ENCODE measurements around the gene GPC1.

The GPC1 gene

DNA sequence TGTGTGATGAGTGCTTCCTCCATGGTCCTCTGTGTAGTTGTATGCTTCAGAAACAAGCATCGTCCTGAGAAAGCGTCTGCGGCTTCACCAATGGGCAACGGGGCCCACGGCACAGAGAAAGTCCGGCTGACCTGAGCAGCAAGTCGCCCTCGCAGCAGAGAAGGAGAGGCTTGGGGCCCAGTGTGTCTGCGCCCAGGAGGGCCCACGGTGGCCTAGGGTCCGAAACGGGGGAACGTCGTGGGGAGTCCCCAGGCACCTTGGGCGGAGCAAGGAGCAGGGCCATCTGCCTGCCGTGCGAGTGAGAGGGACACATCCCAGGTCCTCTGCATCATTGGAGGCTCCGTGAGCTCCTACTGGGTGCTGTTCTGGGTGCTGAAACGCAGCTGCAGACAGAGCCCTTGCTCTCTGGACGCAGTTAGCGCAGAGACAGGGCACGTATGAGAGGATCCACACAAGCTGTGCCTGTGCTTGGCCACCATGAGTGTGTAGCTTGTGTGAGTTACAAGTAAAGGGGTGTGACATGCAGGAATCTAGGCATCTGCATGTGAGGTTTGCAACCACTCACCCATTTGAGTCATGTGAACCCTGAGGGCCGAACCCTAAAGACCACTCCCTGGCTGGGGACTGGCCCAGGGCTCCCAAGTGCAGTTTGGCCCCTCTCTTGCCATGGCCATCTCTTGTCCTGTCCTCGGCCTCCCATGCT is 10.6 kb downstream of the GPC1 start:
- DNase-seq: no peak

DNA sequence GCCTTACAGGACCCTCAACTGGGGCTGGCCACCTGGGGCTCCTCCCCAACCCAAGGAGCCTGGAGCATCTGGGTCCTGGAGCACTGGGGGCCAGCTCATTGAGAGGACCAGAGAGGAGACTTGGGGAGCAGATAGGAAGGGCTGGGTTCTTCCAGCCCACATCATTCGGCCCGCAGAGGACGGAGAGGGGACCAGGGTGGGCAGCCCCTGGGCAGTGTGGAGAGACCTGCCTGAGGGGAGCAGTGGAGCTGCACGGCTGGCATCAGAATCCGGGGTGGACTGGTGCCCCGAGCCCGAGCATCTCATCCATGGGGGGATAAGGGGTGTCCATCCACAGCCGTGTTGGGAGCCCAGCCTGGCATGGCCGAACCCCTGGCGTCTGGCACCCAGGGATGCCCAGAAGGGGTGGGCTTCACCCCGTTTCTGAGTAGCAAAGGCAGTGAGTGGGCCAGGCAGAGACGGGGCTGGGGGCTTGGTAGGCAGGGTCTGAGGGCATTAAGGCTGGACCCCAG is 11.3 kb downstream of the GPC1 start:
- DNase-seq: no peak

DNA sequence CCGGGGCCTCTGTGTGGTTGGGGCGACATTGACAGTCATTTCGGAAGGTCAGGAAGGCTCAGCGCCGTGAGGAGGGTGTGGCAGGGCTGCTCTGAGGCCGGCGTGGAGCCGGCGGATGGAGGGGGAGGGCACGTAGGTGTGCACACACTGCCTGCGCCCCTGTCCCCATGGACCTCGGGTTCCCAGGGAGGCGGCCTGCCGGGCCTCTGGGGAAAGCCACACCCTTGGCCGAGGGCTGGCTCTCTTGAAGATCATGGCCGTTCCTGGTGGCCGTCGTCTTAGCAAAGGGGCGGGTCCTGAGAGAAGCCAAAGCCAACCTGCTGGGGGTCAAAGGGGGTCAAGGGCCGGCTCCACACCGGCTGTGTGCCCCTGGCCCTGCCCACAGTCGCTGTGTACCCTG is 11.9 kb downstream of the GPC1 start:
- no peak for DNase-seq

DNA sequence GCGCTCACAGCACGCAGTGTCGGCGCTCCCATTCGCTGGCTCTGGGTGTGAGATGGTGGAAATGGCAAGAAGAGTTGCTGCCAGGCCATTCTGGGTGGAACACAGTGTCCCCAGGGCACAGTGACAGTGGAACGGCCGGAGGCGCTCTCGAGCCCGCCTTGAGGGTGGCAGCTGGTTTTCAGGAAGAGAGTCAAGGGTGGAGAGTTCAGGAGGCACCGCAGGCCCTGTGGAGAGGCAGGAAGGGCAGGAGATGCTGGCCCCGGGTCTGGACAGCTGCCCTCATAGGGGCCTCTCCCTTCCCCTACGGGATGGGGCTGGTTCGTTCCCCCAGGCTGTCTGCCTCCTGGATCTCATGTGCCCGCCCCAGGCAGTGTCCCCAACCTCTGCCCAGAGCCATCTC is 12.5 kb downstream of the GPC1 start:
- DNase-seq: no peak

DNA sequence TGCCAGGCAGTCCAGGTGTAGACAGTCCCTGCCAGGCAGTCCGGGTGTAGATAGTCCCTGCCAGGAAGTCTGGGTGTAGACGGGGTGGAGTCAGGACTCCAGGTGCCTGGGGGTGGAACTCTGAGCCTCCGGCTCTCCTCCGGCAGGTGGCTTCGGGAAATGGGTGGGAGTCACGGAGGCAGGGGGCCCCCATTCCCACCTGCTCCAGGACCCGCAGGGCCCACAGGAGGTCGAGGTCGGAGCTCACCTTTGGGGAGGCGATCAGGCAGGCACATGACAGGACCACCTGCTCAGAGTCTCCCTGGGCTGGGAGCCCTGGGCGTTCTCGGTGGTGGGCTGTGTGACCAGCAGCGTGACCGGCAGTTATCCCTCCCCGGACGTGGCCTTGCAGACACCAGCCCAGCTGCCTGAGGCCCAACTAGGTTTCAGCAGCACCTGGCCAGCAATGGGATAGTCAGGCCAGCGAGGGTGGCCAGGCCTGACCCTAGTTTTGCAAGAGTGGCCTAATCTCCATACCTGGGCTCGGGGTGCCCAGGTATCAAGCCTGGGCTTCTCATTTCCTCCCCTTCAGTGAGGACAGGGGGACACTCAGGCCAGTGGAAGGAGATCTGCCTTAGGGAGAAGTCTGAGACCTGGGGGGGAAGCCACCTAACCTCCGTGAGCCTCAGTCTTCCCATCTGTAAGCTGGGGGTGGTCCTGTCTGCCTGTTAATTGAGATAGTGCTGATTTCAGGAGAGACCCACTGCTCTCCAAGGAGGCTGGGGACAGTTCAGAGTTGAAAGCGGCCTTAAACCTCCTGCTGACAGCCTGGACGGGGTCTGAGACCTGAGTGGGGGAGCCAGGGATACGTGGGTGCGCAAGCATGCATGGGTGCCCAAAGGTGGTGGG is 13.2 kb downstream of the GPC1 start:
- no peak for DNase-seq

DNA sequence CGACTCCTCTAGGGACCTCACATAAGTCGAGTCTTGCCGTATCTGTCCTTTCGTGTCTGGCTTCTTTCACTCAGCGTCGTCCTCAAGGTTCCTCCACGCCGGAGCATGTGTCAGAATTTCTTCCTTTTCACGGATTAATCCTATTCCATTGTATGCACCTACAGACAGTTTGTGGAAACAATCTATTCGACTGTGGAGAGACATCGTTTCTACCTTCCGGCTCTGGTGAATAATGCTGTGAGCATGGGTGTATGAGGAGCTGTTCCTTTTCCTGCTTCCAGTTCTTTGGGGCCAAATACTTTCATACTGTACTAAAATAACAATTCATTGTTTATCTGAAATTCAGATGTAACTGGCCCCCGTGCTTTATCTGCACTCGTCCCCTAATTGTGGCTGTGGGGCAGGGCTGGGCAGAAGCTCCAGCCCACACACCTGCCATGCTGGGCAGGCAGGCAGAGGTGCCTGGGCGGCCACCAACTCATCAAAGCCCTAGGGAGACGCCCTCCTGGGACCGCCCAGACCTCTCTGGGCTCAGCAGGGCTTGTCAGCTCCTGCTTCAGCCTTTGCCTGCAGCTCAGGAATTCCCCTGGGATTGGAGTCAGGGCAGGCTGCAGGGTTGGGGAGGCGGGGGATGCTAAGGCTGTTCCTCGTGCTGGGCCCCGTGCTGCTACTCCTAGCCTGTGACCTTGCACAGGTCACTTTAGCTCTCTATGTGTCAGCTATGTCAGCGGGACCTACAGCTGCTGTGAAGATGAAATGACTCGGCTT is 14.5 kb downstream of the GPC1 start:
- DNase-seq: peak; percentile 85 to 97

DNA sequence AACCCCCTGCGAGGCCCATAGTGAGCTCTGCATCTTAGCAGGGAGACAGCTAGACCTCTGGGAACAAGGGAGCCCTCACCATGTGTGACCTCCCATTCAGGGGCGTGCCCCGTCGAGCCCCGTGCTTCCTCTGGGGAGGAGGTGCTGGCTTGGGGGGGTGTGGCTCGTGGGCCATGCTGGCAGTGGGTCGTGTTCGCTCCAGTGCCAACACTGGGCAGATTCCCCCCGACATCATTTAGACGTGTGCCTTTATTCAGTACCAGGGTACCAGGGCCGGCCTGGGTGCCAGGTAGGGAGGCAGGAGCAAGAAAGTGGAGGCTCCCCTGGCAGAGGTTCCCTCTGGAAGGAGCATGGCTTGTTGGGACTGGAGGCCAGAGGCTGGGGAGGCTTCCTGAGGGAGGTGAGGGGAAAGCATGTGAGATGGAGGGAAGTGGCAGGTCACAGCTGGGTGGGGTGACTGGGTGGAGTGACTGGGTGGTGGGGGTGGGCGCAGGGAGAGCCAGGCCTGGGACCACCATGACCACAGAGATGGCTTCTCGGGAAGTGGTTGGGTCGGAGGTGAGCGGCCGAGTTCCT is 15.2 kb downstream of the GPC1 start:
- peak in 1 of 2 experiments; percentile 78 for DNase-seq

DNA sequence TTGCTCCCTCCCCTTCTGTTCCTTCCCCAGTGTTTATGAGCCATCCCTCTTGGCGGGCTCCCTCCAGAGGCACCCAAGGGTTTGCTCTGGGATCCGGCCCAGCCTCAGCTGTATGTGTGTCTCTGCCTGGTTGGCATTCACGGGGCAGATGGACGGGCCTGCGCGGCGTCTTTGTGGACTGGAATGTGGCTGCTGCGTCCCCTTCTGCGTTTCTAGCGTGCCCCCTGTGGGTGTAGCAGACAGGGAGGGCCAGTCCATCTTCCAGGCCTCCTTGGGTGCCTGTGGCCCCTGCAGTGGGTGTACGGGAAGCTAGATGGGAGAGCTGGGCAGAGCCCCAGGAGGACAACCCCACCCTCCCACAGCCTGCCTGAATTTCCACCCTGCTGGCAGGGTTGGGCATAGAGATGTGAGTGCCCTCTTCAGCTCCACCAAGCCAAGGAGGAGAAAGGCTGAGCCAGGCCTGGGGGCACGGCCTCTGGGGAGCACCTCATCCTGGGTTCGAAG is 15.7 kb downstream of the GPC1 start:
- DNase-seq: no peak

DNA sequence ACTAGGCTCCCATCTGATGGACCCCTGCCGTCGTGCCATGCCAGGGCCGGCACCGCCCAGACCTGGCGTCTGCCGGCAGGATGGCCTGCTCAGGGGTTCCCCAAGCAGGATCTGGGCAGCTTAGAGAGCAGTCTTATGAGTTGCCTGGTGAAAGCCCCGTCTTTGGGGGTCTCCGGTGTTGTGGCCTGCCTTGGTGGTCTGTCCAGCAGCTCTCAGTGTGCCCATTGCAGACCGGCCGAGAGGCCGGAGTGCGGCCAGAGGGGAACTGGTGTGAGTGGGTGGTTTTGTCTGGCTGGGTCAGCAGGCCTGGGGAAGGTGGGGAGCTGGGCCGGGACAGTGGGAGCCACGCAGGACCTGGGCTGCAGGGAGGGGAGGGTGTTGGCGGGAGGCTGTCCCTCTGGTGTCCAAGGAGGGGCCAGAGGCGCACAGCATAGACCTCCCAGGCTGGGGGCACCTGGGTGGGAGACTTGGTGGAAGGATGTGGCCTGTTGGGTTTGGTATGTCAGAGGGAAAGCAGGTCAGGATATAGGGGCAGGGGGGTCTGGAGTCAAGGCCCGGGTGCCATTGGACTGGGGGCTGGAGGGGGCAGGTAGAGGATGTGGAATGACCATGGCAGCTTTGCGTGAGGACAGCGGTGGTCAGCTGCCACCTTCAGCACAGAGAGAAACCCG is 16.5 kb downstream of the GPC1 start:
- DNase-seq: no peak

DNA sequence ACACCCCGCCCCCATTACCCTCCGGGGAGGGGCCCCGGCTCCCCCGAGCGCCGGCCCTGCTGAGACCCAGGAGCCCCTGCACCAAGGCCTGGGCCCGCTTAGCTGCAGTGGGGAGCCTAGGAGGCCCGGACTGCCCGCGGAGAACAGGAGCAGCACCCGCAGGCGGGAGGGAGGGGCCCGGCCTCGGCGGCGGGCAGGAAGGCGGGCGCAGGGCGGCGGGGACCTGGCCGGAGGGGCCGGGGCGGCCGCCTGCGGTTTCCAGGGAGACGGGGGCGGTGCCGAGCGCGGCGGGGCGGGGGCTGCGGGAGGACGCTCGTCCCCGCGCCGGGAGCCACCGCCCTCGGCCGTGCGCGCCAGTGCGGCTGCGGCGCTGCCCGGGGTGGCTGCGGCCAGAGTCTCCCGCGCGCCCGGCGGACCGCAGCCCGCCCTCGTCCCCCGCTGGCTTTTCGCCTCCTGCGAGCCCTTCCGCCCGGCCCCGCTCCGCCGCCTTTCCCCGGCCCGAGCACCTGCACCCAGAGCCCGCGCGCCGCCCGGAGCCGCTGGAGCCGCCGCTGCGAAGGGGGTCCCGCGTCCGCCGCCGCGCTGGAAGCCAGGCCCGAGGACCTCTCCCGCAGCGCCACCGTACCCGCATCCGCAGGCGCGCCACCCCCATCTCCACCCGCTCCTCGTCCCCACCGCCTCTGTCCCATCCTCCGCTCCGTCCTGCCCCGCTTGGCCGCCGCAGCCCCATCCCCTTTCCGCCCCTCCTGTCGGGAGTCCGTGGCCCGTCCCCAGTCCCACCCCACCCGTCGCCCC is 17.2 kb downstream of the GPC1 start:
- peak in 1 of 2 experiments; percentile 82 for DNase-seq

DNA sequence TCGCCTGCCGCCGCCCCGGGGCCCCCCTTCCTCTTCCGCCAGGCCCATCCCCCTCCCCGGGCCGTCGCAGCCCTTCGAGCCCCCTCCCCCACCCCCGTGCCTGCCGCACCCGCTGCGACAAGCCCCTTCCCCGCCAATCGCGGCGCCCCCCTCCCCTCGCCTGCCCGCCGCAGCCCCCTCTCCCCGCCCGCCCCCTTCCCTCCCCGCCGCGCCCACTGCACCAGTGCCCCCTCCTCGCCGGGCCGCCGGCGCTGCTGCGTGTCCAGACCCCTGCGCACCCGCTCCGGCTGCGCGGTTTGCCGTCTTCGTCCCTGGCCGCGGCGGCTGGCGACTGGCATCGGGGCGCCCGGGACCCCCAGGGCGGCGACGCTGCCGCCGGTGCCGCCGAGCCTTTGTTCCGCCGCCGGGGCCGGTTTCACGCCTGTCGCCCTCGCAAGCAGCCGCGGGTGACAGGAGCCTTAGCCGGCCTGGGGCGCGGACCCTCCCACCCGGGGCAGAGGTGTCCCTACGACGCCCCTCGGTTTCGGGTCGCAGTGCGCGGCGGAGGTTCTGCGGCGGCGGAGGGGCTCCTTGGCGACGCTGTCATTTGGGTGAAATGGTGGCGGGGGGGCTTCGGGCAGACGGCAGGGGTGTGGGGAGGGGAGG is 18.1 kb downstream of the GPC1 start:
- DNase-seq: no peak

DNA sequence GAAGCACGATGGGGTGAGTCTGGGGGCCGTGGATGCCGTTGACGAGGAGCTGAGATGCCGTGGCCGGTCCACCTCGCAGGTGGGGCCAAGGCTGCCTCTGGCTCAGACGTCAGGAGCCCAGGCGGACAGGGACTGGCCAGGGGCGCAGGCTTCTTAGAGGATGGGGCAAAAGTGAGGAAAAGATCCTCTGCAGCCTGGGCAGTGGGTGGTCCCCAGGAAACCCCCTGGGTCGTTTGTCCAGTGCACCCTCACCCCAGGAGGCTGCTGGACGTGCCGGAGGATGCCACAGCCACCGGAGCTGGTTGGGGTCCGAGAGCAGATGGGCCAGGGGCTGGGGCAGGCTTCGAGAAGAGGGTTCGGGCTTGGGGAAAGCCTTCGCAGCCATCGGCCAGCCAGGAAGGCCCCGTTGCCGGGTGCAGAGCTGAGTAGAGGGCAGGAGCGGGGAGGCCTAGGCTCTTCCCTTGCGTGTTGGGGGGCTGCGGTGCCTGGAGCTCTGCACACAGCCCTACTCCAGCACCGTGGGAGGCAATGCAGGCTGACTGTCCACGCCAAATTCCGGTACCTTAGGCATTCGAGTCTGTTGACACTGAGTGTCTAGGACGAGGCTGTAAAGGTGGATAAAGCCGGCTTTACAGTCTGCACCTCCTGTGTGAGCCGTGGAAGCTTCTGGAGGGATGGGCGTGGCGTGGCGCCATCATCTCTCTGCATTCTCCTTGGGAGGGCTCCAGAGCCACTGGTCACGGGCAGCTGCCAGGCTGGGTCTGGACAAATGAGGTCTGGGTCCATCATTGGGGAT is 18.8 kb downstream of the GPC1 start:
- peak in 1 of 2 experiments; percentile 34 for DNase-seq

DNA sequence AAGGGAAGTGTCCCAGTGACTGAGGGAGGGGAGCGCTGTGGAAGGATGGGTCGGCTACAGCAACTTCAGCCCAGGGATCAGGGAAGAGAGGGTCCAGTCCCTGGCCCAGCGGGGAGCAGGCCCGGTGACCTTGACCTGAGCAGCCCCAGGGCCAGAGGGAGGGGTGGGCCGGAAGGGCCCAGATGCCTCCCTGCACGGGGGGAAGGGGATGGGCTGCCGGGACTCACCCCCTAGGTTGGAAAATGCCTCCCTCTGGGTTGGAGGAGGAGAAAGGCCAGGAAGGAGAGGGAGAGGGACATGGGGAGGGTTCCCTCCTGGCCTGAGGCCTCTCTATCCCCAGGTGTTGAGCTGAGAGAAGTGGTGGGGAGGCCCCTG is 19.8 kb downstream of the GPC1 start:
- no peak for DNase-seq

DNA sequence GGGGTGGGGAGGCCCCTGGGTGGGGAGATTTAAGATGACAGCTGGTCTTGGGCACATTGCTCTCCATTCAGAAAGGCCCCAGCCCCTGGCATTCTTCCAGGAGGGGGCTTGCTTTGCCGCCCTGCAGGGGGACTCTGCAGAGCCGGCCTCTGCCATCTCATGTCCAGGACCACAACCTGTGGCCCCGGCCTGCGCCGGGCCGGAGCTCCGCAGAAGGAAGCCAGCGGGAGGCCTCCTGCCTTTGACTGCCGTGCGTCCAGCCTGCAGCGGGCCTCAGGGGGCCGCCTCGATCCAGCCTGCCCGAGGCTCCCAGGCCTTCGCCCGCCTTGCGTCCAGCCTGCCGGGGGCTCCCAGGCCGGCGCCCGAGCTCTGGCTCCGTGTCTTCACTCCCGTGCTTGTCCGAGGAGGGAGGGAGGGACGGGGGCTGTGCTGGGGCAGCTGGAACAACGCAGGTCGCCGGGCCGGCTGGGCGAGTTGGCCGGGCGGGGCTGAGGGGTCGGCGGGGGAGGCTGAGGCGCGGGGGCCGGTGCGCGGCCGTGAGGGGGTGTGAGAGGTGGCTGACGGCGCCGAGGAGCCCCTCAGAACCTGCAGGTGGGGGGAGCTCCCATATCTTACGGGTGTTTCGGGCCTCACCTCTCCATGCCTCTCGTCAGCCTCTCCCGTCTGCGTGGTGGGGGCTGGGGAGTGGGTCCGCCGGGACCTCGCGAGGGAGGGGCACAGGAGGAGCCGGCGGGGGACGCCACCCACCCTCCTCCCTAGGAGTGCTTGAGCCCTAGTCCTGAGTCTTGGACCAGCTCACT is 20.4 kb downstream of the GPC1 start:
- DNase-seq: no peak

DNA sequence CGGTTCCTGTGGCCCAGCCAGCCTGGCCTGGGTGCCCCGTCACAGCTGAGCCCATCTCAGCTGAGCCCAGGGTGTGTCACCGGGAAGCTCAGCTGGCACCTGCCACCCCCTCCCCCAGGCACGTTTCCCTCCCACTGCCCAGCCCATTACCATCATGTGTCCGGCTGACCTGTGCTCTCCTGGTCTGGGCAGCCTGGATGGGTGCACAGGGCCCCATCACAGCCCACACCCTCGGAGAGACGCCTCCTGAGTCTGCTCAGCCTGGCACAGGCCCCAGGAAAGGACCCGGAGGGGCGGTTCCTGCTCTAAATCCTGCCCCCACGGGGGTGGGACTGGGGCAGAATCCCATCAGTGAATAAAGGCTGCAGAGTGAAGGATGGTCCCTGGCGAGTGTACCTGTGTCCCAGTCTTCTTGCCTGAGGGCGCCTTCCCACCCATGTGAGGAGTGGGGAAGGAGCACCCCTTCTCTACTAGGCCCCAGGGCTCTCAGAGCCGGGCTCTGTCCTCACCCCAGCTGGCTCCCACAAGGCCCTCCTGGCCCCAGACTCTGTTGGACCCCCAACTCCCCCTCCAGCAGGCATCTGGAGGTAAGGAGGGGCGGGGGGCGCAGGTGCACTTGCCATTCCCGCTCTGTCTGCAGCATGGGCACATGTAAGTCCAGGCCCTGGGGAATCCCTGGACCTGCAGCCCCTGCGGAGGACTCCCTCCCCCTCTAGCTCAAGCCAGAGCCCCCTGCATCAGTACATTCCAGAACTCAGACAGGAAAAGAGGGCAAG is 21.2 kb downstream of the GPC1 start:
- no peak for DNase-seq

DNA sequence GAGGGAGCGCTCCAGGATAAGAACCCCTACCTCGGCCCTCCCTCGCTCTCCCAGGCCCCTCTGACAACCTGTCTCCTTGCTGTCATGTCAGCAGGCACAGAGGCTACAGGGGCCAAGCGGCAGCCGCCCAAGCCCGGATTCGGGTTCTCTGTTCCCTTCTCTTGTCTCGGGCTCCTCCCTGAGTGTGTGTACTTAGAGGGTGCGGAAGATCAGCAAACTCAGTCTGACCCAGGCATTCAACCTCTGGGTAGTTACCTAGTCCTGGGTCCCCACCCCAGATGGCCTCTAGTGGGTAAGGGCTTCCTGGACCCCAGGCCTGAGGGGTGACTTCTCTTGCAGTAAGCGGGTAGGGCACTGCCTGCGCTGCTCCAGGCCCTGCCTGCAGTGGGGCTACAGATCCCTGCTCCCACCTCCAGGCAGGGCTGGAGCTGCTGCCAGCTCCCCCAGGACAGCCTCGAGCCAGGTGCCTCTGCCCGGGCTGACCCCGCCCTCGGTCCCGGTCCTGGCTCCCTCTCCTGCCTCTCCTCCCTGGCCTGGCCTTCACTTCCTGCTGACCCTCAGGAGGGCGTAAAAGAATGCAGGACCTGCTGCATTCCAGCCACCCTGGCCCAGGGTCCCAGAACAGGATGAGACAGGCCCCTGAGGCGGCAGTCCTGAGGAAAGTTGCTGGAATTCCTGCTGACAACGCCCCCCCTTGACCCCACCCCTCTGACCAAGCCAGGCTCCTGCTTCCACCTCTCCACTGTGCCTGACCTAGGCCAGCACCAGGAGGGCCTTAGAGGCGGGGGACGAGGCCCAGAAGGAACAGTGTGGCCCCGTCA is 22.0 kb downstream of the GPC1 start:
- DNase-seq: no peak
